GM19238 (cell line): ENCODE measurements around the gene ATP6V0A1.
"Not testable (repeated sequence)": the region's sequence is repeated elsewhere in the genome, so short reads cannot be mapped to it uniquely, and the experiment has no call there.

Experiments used
- DNase-seq: peaks from one replicate; pipeline ENCODE4 v3.0.0; 2011; ENCODE audit warnings: low spot score; ENCODE audit not compliant: insufficient read length

ATP6V0A1 gene

GRCh38 chr17:42538482-42538881, 79.8 kb downstream of the ATP6V0A1 start:
- no peak for DNase-seq

GRCh38 chr17:42540558-42540957, 81.9 kb downstream of the ATP6V0A1 start:
- DNase-seq, result not testable (repeated sequence)

- no peak for DNase-seq
Measured at GRCh38 chr17:42541041-42541833, 82.6 kb downstream of the ATP6V0A1 start.

- DNase-seq, result no peak
Measured at GRCh38 chr17:42543190-42544079, 84.8 kb downstream of the ATP6V0A1 start.

- DNase-seq, result no peak
Measured at GRCh38 chr17:42544874-42545283, 86.2 kb downstream of the ATP6V0A1 start.

GRCh38 chr17:42545755-42546505, 87.3 kb downstream of the ATP6V0A1 start:
- not testable (repeated sequence) for DNase-seq

GRCh38 chr17:42547001-42547461, 88.4 kb downstream of the ATP6V0A1 start:
- no peak for DNase-seq

- DNase-seq, result no peak
Measured at GRCh38 chr17:42547698-42548069, 89.0 kb downstream of the ATP6V0A1 start.

GRCh38 chr17:42548070-42548837, 89.6 kb downstream of the ATP6V0A1 start:
- DNase-seq, result peak; percentile 87

- DNase-seq, result no peak
Measured at GRCh38 chr17:42548993-42549755, 90.5 kb downstream of the ATP6V0A1 start.

GRCh38 chr17:42552736-42553135, 94.1 kb downstream of the ATP6V0A1 start, which contains the start of gene HSD17B1:
TSS of gene HSD17B1 (plus strand) at chr17:42552923. CDS start at chr17:42552934, 11 bp downstream.
- DNase-seq, result not testable (repeated sequence)

- DNase-seq, result no peak
Measured at GRCh38 chr17:42553161-42553818, 94.6 kb downstream of the ATP6V0A1 start.

- DNase-seq, result no peak
Measured at GRCh38 chr17:42553866-42554249, 95.2 kb downstream of the ATP6V0A1 start.

- peak; percentile 93 for DNase-seq
Measured at GRCh38 chr17:42554250-42555121, 95.8 kb downstream of the ATP6V0A1 start.

- no peak for DNase-seq
Measured at GRCh38 chr17:42555122-42555622, 96.5 kb downstream of the ATP6V0A1 start.

GRCh38 chr17:42555961-42556617, 97.4 kb downstream of the ATP6V0A1 start:
- DNase-seq, result not testable (repeated sequence)

GRCh38 chr17:42559075-42559474, 100.4 kb downstream of the ATP6V0A1 start:
- no peak for DNase-seq

- DNase-seq, result no peak
Measured at GRCh38 chr17:42560246-42560645, 101.6 kb downstream of the ATP6V0A1 start.
